Lower leg skin (tissue), 4 donors: Measurements from ENCODE around the gene COL18A1. TPM values are rescaled to one million over a fixed set of nuclear protein-coding genes. Genes with fewer than 3 reads are reported as not detected.

Experiments
- DNase-seq, 2 donors: peaks; one replicate each; pipeline ENCODE4 v3.0.0-alpha.2; 2019; ENCODE audit warnings: low spot score in 2 of 2
- H3K4me3 ChIP-seq: fragments of 200-600 bp; sonication (generic); 2 replicates; pipeline ENCODE4 v1.5.1; 2017; ENCODE audit warnings: mild to moderate bottlenecking, low read depth; ENCODE audit not compliant: poor library complexity, severe bottlenecking
- POLR2A ChIP-seq, 2 donors: fragments of 450-650 bp; IDR thresholded peaks; one replicate each; pipeline ENCODE4 v1.6.1; 2016 to 2017; ENCODE audit warnings: antibody characterized with exemption in 2 of 2, mild to moderate bottlenecking in 1 of 2, moderate library complexity in 1 of 2
- WGBS, 2 donors: methylation state at CpG; one replicate each; pipeline ENCODE4 v1.1.5; 2018; 5-methylcytosine and 5-hydroxymethylcytosine counted together
- intact Hi-C: fragments of 100-400 bp; cut with DNase I; formaldehyde crosslinking; loops from one replicate; pipeline ENCODE4 v1.15.0; 2023; ENCODE audit warnings: low total_unique reads
- total RNA-seq, 4 donors: library from RNA; depleted of rRNA; stranded (reverse); fragments of >200 nt; gene quantifications; one replicate each; pipeline ENCODE4 v1.1.0, GENCODE V29; 2016
- TF ChIP-seq, protein P1 (sequence below), 3 donors: fragments of 450-650 bp; IDR thresholded peaks; one replicate each; pipeline ENCODE4 v1.5.1; 2016; ENCODE audit warnings: antibody characterized with exemption in 3 of 3, mild to moderate bottlenecking in 3 of 3, moderate library complexity in 2 of 3

COL18A1 gene
- total RNA-seq, 4 donors from 2014 or later, result 63.3 to 126 (median 85.9) TPM

GRCh38 chr21:45383615-45384201 lies 21.3 kb upstream of the COL18A1 start:
- 79 to 84% methylated on average over 14 to 24 of the region's 26 CpGs for WGBS, 2 donors
- H3K4me3 ChIP-seq, result no peak overlapping the region
- DNase-seq, result peak in 1 of 2 donors; percentile 74
- no peak for TF ChIP-seq POLR2A (IDR thresholded peaks at IDR 0.05)
- TF ChIP-seq, protein P1, sequence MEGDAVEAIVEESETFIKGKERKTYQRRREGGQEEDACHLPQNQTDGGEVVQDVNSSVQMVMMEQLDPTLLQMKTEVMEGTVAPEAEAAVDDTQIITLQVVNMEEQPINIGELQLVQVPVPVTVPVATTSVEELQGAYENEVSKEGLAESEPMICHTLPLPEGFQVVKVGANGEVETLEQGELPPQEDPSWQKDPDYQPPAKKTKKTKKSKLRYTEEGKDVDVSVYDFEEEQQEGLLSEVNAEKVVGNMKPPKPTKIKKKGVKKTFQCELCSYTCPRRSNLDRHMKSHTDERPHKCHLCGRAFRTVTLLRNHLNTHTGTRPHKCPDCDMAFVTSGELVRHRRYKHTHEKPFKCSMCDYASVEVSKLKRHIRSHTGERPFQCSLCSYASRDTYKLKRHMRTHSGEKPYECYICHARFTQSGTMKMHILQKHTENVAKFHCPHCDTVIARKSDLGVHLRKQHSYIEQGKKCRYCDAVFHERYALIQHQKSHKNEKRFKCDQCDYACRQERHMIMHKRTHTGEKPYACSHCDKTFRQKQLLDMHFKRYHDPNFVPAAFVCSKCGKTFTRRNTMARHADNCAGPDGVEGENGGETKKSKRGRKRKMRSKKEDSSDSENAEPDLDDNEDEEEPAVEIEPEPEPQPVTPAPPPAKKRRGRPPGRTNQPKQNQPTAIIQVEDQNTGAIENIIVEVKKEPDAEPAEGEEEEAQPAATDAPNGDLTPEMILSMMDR (IDR thresholded peaks at IDR 0.05), result no peak
- intact Hi-C loops, result no loop called here

DNA sequence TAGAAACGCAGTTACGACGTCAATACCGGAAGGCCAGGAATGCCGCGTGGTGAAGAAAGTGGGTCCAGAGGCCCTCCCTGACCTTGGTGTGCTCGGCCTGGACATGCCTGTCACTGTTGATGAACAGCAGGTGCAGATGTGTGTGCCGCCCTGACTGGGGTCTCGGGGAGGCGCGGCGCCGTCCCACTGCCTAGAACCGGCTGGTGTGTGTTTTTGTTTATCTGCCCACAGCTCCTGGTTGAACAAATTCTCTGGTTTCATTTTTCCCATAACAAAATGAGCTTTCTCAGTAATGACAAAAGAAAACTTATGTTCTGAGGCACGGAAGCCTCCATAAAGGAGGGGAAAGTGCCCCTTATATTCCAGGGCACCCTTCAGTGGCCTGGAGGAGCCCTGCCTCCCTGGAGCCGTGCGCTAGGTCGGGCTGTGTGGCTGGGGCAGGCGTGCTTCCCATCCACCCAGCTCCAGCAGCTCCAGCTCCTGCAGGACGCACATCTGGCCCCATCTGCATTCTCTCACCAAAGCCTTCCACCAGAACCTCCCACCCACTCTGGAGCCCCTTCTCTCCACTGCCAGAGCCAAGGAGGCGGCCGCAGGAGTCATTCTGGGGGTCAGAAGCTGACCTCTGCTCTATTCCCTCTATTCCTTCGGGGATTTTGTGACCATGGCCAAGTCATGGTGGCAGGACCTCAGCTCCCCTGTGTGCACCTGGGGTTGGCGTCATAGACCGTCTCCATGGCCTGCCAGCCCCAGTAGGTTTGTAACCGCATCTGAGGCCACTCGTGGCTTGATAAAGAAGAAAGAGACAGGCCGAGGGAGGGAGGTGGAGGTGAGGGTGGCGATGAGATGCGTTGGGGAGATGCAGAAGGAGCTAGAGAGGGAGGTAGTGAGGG lies 20.1 kb upstream of the COL18A1 start:
- no peak overlapping the region for H3K4me3 ChIP-seq
- intact Hi-C loops, result no loop called here
- TF ChIP-seq, protein P1 (IDR thresholded peaks at IDR 0.05), result no peak
- peak in 1 of 2 donors; percentile 82 for DNase-seq
- WGBS, 2 donors, result 81 to 83% methylated on average over 30 of the region's 30 CpGs

DNA sequence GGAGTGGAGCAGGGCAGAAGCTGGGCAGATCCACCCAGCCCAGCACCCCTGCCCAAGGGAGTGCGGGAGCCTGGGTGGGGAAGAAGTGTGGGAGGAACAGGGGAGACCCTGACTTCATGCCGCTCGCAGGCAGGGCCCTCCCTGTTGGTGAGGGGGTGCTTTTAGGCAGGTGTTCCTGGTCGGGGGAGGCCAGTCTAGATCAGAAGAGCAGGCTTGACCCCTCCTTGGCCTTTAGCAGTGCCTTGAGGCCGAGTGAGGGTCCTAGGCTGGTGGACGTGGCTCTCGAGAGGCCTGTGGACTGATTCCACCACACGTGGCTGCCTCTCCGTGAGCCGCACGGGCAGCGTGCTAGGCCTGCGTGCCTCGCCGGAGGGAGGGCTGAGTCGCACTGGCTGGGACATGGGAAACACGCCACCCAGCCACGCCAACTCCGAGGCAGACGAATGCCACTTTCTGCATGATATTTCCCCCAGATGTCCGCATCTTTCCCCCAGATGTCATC lies 19.4 kb upstream of the COL18A1 start:
- TF ChIP-seq, protein P1 (IDR thresholded peaks at IDR 0.05), result no peak
- no peak for TF ChIP-seq POLR2A (IDR thresholded peaks at IDR 0.05)
- peak in 1 of 2 donors; percentile 74 for DNase-seq
- intact Hi-C loops, result no loop called here
- WGBS, 2 donors, result 84 to 88% methylated on average over 15 to 21 of the region's 21 CpGs
- no peak overlapping the region for H3K4me3 ChIP-seq

DNA sequence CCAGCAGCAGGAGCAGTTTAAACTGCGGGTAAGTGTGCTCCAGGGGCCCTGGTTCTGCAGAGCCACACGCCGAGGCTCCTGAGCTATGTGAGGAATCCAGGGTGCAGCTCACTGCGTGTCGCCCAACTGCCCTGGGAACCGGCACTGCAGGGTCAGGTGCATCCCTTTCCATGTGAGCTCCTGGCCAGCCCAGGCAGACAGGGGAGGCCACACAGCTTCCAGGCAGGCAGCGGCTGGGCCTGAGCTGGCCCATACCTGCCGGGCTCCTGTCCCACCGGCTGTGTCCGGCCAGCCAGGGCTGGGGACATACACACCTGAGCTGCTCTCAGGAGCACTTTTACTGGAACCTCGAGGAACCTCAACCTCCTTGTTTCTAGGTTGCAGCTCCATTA lies 18.6 kb upstream of the COL18A1 start:
- H3K4me3 ChIP-seq, result no peak overlapping the region
- peak in 1 of 2 donors; percentile 54 for DNase-seq
- TF ChIP-seq, protein P1 (IDR thresholded peaks at IDR 0.05), result no peak
- TF ChIP-seq POLR2A (IDR thresholded peaks at IDR 0.05), result no peak
- 33 to 38% methylated on average over 8 to 10 of the region's 11 CpGs for WGBS, 2 donors
- intact Hi-C loops, result no loop called here

- DNase-seq, result peak; percentile 53 to 86
- intact Hi-C loops, result no loop called here
- WGBS, 2 donors, result 33 to 36% methylated on average over 17 to 20 of the region's 20 CpGs
- TF ChIP-seq, protein P1 (IDR thresholded peaks at IDR 0.05), result no peak
- no peak for TF ChIP-seq POLR2A (IDR thresholded peaks at IDR 0.05)
- no peak overlapping the region for H3K4me3 ChIP-seq
Observed at GRCh38 chr21:45386728-45387371, 18.1 kb upstream of the COL18A1 start.
